ENCODE data around the gene TEX22.
A peak's percentile ranks its signal among the peaks of the same experiment; 100 is the strongest.

The TEX22 gene

DNA sequence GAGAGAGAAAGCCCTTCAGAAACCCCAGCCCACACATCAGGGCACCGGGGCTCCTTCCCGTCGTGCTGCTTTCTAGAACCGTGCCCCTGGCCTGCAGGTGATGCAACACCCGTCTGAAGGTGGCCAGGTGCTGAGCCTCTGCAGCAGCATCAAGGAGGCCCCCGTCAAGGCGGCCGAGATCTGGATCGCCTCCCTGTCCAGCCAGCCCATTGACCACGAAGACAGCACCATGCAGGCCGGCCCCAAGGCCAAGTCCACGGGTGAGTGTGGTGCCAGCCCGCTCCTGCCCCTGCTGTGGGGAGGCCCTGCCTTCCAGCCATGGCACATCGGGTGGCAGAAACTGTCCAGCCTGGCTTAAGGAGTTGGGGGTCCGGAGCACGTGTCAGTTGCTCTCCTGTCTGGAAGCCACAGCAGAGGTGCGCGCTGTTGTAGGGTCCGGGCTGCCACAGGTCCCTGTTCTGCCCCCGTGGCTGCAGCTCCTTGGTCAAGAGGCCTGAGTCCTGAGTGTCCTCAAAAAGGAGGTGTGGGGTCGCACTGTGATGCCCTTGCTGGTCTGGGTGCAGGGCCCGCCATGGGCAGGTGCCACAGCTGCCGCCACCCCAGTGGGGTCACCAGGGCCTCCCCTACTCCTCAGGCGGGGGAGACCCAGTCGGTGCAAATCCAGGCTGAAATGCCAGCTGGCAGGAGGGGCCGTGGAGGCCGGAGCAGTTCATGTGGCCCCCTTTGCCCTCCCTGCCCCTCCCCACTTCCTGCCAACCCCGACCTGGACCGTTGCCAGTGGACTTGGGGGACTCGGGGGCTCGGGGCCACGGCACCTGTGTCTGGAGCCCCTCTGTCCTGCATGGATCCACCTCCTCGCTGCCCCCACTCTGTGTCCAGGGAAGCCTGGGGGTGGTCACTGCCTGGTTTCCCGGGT, 31.0 kb upstream of the TEX22 start:
- DNase-seq, result no peak

- DNase-seq, result no peak
Observed at GRCh38 chr14:105368032-105368417, 30.3 kb upstream of the TEX22 start.

DNA sequence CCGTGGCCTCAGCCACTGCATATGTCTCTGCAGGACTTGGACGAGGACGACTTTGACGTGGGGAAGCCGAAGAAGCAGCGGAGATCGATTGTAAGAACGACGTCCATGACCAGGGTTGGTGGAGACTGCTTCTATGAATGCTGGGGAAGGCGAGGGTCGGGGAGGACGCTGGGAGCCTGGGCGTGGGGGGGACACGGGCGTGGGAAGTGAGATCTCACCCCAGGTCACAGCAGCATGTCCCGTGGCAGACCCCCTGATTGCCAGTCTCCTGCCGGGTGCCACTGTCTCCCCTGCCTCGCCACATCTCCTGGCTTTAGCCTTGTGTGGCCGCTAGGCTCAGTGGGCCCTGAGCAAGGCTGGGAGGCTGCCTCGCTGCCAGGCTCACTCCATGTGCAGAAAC, 29.9 kb upstream of the TEX22 start:
- no peak for DNase-seq

DNA sequence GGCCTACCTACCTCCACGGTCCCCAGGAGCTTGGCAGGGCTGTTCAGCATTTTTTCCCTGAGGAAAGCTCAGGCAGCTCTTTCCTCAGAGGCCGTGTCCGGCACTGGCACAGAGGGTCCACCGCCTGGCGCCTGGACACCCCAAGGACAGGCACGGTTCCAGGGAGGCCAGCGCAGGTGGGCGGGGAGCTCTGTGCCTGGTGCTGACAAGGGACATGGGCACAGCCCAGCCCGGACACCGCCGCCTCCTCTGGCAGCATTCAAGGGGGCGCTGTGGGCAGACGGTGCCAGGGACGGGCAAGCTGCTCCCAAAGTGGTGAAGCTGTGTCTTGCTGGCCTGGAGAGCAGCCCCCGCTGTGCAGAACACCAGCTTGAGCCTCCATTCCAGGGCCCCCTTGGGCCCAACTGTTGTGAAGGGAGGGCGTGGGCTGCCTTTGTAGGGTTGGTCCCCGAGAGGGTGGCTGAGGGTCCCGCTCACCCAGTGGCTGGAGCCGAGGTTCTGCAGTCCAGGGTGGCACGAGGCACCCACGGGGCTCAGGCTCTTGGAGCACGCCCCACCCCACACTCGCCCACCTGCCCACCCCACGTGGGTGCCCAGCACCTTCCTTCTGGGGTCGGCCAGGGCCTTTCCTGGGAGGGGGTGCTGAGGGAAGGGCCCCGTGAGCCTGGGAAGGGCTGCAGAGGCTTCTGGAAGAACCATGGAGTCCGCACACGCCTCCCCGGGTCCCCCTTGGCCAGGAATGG, 29.3 kb upstream of the TEX22 start:
- DNase-seq, result no peak

DNA sequence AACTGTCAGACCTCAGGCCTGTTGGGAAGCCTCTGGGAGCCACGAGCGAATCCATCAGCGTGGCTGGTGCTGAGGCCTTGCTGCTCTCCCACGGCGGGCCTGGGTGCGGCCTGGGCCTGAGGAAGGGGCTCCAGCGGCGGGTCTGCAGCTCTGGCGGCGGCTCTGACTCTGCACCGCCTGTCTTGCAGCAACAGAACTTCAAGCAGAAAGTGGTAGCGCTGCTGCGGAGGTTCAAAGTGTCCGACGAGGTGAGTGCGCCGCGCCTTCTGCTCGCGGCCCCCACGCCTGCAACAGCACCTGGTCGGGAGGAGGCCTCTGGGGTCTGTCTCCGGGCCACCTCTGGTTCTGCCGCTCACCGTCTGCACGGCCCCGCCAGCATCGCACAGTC, 28.7 kb upstream of the TEX22 start:
- DNase-seq, result no peak

DNA sequence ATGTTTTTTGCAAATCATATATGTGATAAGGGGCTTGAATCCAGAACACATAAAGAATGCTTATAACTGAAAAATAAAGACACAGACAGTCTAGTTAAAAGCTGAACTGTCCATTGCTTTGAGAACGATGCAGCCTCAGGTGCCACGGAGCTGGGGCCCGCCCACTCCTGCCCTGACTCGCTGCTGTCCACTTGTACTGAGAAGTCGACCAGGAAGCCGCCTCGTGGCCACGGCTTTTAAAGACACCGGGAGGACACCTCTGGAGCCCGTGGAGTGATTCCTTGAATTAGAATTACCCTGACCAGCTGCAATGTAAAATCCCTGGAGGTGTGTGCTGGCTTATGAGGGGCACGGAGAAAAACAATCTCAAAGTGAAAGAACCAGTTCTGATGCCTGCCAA, 23.9 kb upstream of the TEX22 start:
- DNase-seq, result no peak

DNA sequence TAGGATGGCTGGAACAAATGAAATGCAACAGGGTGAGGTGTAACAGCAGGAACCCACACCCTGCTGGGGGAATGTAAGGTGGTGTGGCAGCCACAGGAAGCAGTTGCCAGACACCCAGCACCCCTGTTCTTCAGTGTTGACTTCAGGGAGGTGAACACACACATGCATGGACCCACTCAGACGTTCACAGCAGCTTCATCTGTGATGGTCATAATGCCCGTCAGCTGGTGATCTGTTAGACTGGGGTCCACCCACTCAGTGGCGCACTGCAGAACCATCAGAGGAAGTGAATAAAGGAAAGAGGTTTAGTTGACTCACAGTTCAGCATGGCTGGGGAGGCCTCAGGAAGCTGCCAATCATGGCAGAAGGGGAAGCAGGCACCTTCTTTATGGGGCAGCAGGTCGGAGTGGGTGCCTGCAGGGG, 22.7 kb upstream of the TEX22 start:
- DNase-seq, result peak; percentile 70

- DNase-seq, result no peak
Observed at GRCh38 chr14:105376521-105377440, 21.6 kb upstream of the TEX22 start.

- no peak for DNase-seq
Observed at GRCh38 chr14:105377555-105378182, 20.7 kb upstream of the TEX22 start.

GRCh38 chr14:105378199-105378598, 20.1 kb upstream of the TEX22 start:
- no peak for DNase-seq

- no peak for DNase-seq
Observed at GRCh38 chr14:105378873-105379685, 19.3 kb upstream of the TEX22 start.

GRCh38 chr14:105379946-105380345, 18.4 kb upstream of the TEX22 start:
- no peak for DNase-seq

- no peak for DNase-seq
Observed at GRCh38 chr14:105380756-105381155, 17.6 kb upstream of the TEX22 start.

- DNase-seq, result no peak
Observed at GRCh38 chr14:105381446-105382342, 16.6 kb upstream of the TEX22 start.

DNA sequence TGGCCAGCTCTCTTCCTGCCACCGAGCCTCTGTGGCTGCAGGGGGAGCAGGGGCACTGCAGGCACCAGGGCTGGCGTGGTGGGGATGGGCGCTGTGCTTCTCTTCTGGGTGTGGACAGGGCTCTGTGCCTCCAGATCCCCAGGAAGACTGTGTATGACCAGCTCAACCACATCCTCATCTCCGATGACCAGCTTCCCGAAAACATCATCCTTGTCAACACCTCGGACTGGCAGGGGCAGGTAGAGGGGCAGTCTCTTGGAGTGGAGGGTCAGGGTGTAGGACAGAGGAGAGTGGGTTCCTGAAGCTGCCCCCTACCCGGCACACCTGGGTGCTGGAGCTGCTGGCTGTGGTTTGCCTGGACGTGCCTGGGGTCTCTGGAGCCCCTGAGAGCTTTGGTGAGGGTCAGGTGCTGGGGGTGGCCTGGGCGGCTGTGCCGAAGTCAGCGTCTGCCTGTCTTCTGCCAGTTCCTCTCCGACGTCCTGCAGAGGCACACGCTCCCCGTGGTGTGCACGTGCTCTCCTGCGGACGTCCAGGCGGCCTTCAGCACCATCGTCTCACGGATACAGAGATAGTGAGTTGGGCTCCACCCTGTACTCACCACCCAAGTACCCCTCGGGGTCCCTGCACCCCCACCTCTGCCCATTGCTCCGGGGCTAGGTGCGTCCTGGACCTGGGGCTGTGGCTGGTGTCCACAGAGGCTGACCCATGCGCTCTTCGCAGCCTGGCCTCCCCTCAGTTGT, 15.8 kb upstream of the TEX22 start:
- no peak for DNase-seq

GRCh38 chr14:105383083-105383730, 15.1 kb upstream of the TEX22 start:
- no peak for DNase-seq

DNA sequence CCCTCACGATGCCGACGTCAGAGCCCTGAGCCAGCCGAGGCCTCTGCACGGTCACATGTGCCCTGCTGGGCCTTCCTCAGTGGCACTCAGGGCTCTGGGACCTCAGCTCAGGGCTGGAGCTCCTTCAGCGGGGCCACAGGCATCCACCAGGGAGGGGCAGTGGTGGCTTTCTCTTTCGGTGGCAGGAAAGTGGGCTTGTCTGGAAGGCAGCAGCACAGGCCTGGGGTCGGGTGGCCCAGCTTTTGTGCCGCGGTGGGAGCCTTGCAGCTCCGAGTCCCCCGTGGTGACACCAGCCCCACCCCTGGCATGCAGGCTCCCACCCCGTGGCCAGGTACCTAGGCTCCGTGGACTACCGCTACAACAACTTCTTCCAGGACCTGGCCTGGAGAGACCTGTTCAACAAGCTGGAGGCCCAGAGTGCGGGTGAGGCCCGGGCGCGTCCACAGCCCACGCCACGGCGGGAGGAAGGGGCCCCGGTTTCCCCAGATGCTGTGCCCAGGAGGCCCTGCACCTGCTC, 14.2 kb upstream of the TEX22 start:
- DNase-seq, result no peak

- no peak for DNase-seq
Observed at GRCh38 chr14:105384605-105385321, 13.6 kb upstream of the TEX22 start.

DNA sequence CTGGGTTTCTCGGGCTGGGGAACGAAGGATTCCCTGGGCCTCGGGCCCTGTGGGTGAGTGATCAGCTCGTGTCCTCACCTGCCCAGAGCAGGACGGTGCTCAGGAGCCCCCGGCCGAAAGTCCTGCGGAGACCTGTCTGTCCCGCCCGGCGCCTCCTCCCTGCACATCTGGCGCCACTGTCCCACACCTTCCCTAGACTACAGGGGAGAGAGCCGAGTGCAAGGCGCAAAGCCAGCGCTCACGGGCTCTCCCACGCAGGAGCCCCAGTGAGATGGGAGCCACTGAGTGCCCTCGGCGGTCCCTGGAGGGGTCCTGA, 13.1 kb upstream of the TEX22 start:
- DNase-seq, result no peak

All from activated CD8-positive, alpha-beta memory T cell treated with anti-CD3 and anti-CD28 coated beads for 24 hours (primary cell).